ENCODE results near the gene MAN1C1.

Gene MAN1C1

DNA sequence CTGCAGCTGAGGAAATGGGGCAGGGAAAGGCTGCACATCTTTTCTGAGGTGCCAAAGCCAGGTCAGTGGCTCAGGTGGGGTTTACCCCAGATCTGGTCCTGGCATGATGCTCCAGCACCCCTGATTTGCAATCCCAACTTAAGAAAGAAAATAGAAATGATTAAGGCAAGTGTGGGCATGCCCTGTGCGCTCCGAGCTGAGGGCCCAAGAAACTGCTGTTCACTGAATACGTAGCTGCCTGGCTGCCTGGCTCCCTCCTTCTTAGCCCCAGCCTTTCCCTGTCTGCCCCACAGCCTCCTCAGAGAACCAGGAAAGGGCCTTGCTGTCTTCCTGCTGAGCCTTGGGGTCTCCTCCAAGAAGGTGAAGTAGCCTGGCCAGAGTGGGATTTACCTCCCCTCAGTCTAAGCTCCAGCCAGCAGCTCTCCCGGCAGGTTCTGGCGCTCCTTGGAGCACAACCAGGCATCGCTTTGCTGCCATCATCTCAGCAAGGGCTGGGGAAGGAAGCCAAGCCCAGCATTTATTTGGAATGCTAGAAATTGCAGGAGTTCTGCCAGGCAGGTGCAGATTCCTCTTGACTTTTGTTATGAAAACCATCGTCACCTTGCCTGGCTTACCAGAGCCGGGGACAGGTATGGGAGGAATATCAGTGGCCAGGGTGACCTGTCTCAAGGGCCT is 132.1 kb downstream of the MAN1C1 start:
- no peak for TF ChIP-seq ISL1 (CRISPR knock-in tag; IDR thresholded peaks at IDR 0.05)
- no peak for TF ChIP-seq CSRNP3 (CRISPR knock-in tag; IDR thresholded peaks at IDR 0.05)
- TF ChIP-seq, protein P1, sequence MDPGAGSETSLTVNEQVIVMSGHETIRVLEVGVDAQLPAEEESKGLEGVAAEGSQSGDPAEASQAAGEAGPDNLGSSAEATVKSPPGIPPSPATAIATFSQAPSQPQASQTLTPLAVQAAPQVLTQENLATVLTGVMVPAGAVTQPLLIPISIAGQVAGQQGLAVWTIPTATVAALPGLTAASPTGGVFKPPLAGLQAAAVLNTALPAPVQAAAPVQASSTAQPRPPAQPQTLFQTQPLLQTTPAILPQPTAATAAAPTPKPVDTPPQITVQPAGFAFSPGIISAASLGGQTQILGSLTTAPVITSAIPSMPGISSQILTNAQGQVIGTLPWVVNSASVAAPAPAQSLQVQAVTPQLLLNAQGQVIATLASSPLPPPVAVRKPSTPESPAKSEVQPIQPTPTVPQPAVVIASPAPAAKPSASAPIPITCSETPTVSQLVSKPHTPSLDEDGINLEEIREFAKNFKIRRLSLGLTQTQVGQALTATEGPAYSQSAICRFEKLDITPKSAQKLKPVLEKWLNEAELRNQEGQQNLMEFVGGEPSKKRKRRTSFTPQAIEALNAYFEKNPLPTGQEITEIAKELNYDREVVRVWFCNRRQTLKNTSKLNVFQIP (CRISPR knock-in tag; IDR thresholded peaks at IDR 0.05; ENCODE audit: borderline replicate concordance, low read depth) = no peak
- no peak; the same call in 1 of the 3 replicates for ATAC-seq

- no peak for TF ChIP-seq PPARA (CRISPR knock-in tag; IDR thresholded peaks at IDR 0.05; ENCODE audit: borderline replicate concordance)
- TF ChIP-seq RARB (CRISPR knock-in tag; IDR thresholded peaks at IDR 0.05) = no peak
Observed at GRCh38 chr1:25750923-25751605, 134.5 kb downstream of the MAN1C1 start.

GRCh38 chr1:25754470-25755181 is 138.0 kb downstream of the MAN1C1 start:
- no peak for ATAC-seq
- TF ChIP-seq TCF4 (CRISPR knock-in tag; IDR thresholded peaks at IDR 0.05; ENCODE audit: borderline replicate concordance) (no peak), TOX (CRISPR knock-in tag; IDR thresholded peaks at IDR 0.05; ENCODE audit: borderline replicate concordance) (no peak), CREB5 (CRISPR knock-in tag; IDR thresholded peaks at IDR 0.05; ENCODE audit: low read depth) (no peak), RARB (CRISPR knock-in tag; IDR thresholded peaks at IDR 0.05) (no peak), PPARA (CRISPR knock-in tag; IDR thresholded peaks at IDR 0.05; ENCODE audit: borderline replicate concordance) (no peak)
- TF ChIP-seq, protein P2, sequence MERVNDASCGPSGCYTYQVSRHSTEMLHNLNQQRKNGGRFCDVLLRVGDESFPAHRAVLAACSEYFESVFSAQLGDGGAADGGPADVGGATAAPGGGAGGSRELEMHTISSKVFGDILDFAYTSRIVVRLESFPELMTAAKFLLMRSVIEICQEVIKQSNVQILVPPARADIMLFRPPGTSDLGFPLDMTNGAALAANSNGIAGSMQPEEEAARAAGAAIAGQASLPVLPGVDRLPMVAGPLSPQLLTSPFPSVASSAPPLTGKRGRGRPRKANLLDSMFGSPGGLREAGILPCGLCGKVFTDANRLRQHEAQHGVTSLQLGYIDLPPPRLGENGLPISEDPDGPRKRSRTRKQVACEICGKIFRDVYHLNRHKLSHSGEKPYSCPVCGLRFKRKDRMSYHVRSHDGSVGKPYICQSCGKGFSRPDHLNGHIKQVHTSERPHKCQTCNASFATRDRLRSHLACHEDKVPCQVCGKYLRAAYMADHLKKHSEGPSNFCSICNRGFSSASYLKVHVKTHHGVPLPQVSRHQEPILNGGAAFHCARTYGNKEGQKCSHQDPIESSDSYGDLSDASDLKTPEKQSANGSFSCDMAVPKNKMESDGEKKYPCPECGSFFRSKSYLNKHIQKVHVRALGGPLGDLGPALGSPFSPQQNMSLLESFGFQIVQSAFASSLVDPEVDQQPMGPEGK (CRISPR knock-in tag; IDR thresholded peaks at IDR 0.05; ENCODE audit: borderline replicate concordance) = no peak
- TF ChIP-seq, protein P3, sequence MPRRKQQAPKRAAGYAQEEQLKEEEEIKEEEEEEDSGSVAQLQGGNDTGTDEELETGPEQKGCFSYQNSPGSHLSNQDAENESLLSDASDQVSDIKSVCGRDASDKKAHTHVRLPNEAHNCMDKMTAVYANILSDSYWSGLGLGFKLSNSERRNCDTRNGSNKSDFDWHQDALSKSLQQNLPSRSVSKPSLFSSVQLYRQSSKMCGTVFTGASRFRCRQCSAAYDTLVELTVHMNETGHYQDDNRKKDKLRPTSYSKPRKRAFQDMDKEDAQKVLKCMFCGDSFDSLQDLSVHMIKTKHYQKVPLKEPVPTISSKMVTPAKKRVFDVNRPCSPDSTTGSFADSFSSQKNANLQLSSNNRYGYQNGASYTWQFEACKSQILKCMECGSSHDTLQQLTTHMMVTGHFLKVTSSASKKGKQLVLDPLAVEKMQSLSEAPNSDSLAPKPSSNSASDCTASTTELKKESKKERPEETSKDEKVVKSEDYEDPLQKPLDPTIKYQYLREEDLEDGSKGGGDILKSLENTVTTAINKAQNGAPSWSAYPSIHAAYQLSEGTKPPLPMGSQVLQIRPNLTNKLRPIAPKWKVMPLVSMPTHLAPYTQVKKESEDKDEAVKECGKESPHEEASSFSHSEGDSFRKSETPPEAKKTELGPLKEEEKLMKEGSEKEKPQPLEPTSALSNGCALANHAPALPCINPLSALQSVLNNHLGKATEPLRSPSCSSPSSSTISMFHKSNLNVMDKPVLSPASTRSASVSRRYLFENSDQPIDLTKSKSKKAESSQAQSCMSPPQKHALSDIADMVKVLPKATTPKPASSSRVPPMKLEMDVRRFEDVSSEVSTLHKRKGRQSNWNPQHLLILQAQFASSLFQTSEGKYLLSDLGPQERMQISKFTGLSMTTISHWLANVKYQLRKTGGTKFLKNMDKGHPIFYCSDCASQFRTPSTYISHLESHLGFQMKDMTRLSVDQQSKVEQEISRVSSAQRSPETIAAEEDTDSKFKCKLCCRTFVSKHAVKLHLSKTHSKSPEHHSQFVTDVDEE (CRISPR knock-in tag; IDR thresholded peaks at IDR 0.05) = no peak

More at GRCh38 chr1:25750923-25751605, 134.5 kb downstream of the MAN1C1 start:
- ATAC-seq = no peak

- ATAC-seq = no peak
- no peak for TF ChIP-seq GLIS3 (CRISPR knock-in tag; IDR thresholded peaks at IDR 0.05)
Observed at GRCh38 chr1:25755475-25756125, 139.0 kb downstream of the MAN1C1 start.

DNA sequence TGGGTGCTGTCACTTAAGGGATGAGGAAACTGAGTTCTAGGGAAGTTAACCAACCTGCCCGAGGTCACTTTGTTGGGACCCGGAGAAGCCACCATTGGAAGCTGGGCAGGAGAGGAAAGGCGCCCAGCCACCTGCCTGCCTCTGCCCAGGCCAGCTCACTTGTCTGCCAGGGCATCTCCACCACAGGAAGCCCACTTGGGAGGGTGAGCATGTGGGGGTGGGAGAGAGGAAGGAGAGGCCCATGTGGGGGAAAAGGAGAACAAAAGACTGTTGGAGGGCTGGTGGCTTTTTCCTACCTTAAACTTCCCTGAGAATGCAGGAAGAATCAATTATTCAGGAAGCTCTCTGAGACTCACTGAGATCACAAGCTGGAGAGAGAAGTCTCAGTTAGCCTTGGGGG is 139.6 kb downstream of the MAN1C1 start:
- no peak for ATAC-seq
- no peak for TF ChIP-seq BACH2 (CRISPR knock-in tag; IDR thresholded peaks at IDR 0.05; ENCODE audit: borderline replicate concordance)
- TF ChIP-seq, protein P1 (CRISPR knock-in tag; IDR thresholded peaks at IDR 0.05; ENCODE audit: borderline replicate concordance, low read depth) = no peak
- TF ChIP-seq ZNF565 (CRISPR knock-in tag; conservative IDR thresholded peaks at IDR 0.05; ENCODE audit: low read depth) = no peak
- TF ChIP-seq, protein P3 (CRISPR knock-in tag; IDR thresholded peaks at IDR 0.05) = no peak

Measured in SK-N-SH treated with all-trans-retinoic acid at 6 μM for 48 hours (cell line).